CD14-positive monocyte (primary cell): ENCODE measurements around the gene GAP43. TPM values are rescaled to one million over a fixed set of nuclear protein-coding genes. Genes with fewer than 3 reads are reported as not detected.

ENCODE experiments used
- DNase-seq, 3 donors: peaks; one replicate each; pipeline ENCODE4 v3.0.0-alpha.2; 2011 to 2022
- H2AFZ ChIP-seq: 2 replicates; pipeline ENCODE4 v1.6.0; 2012; ENCODE audit warnings: mild to moderate bottlenecking, low read depth, low read length, inconsistent platforms; ENCODE audit not compliant: insufficient read depth, poor library complexity, severe bottlenecking
- H3K27ac ChIP-seq, 2 donors: 1 replicate in 1 of 2; 2 replicates in 1 of 2; pipeline ENCODE4 v1.5.1; 2012 to 2013; ENCODE audit warnings: low read length in 2 of 2, control low read depth in 1 of 2, inconsistent platforms in 1 of 2, low read depth in 1 of 2, mild to moderate bottlenecking in 1 of 2
- H3K27me3 ChIP-seq, 2 donors: one replicate each; pipeline versions ENCODE4 v1.6.0 to v1.6.1; 2011 to 2013; ENCODE audit warnings: low read length in 2 of 2; ENCODE audit not compliant: control insufficient read depth in 2 of 2, insufficient read depth in 2 of 2
- H3K36me3 ChIP-seq, 2 donors: replicated peaks in 1 of 2; 1 replicate in 1 of 2; 2 replicates in 1 of 2; pipeline versions ENCODE4 v1.5.1 to v1.6.1; 2012 to 2013; ENCODE audit warnings: low read length in 2 of 2, control low read depth in 1 of 2, inconsistent platforms in 1 of 2, mild to moderate bottlenecking in 1 of 2; ENCODE audit not compliant: insufficient read depth in 2 of 2, control insufficient read depth in 1 of 2
- H3K4me1 ChIP-seq, 2 donors: 1 replicate in 1 of 2; 2 replicates in 1 of 2; pipeline versions ENCODE4 v1.5.1 to v1.6.1; 2012 to 2013; ENCODE audit warnings: low read length in 2 of 2, control low read depth in 1 of 2, inconsistent platforms in 1 of 2, mild to moderate bottlenecking in 1 of 2, moderate library complexity in 1 of 2; ENCODE audit not compliant: insufficient read depth in 2 of 2, control insufficient read depth in 1 of 2
- H3K4me2 ChIP-seq: replicated peaks from 2 replicates; pipeline ENCODE3; 2012; ENCODE audit warnings: low read length, moderate library complexity, mild to moderate bottlenecking; ENCODE audit not compliant: poor library complexity, severe bottlenecking; ENCODE audit errors: extremely low read depth
- H3K4me3 ChIP-seq, 3 experiments: fragments of 200-600 bp in 1 of 3; sonication (generic) in 1 of 3; replicated peaks in 1 of 3; 1 replicate in 2 of 3; 2 replicates in 1 of 3; pipeline ENCODE4 v1.5.1; 2011 to 2013; ENCODE audit warnings: low read length in 3 of 3, mild to moderate bottlenecking in 3 of 3, control low read depth in 2 of 3, low read depth in 2 of 3, inconsistent platforms in 1 of 3, moderate library complexity in 1 of 3
- H3K79me2 ChIP-seq: 2 replicates; pipeline ENCODE4 v1.6.0; 2012; ENCODE audit warnings: mild to moderate bottlenecking, control low read depth, inconsistent platforms, low read length, moderate library complexity; ENCODE audit not compliant: insufficient read depth
- H3K9ac ChIP-seq: 2 replicates; pipeline ENCODE4 v1.6.0; 2017; ENCODE audit warnings: low read length, mild to moderate bottlenecking; ENCODE audit not compliant: insufficient read depth, poor library complexity, severe bottlenecking
- H3K9me3 ChIP-seq, 2 donors: replicated peaks in 1 of 2; 1 replicate in 1 of 2; 2 replicates in 1 of 2; pipeline versions ENCODE4 v1.5.1 to v1.6.1; 2012 to 2013; ENCODE audit warnings: low read length in 2 of 2, control low read depth in 1 of 2; ENCODE audit not compliant: control insufficient read depth in 1 of 2, insufficient read depth in 1 of 2
- H4K20me1 ChIP-seq: 2 replicates; pipeline ENCODE4 v1.6.0; 2012; ENCODE audit warnings: mild to moderate bottlenecking, low read length, control low read depth, moderate library complexity; ENCODE audit not compliant: insufficient read depth
- H3K27ac Mint-ChIP-seq, 7 donors: one replicate each; pipeline ENCODE4 v1.8.0; 2020; ENCODE audit warnings: mild to moderate bottlenecking in 7 of 7, mixed read lengths in 7 of 7, moderate library complexity in 6 of 7, inconsistent platforms in 2 of 7
- H3K27me3 Mint-ChIP-seq, 3 donors: one replicate each; pipeline ENCODE4 v1.8.0; 2021 to 2022; ENCODE audit warnings: low read depth in 3 of 3, mild to moderate bottlenecking in 3 of 3, mixed read lengths in 3 of 3, moderate library complexity in 3 of 3, inconsistent platforms in 1 of 3
- H3K36me3 Mint-ChIP-seq, 2 donors: one replicate each; pipeline ENCODE4 v1.8.0; 2020; ENCODE audit warnings: mixed read lengths in 2 of 2, inconsistent platforms in 1 of 2, mild to moderate bottlenecking in 1 of 2
- H3K4me1 Mint-ChIP-seq: one replicate; pipeline ENCODE4 v1.8.0; 2020; ENCODE audit warnings: mild to moderate bottlenecking, mixed read lengths
- H3K4me3 Mint-ChIP-seq, 2 donors: one replicate each; pipeline ENCODE4 v1.8.0; 2020; ENCODE audit warnings: mild to moderate bottlenecking in 2 of 2, mixed read lengths in 2 of 2, moderate library complexity in 1 of 2
- H3K9me3 Mint-ChIP-seq, 7 donors: one replicate each; pipeline ENCODE4 v1.8.0; 2020 to 2022; ENCODE audit warnings: mixed read lengths in 7 of 7, mild to moderate bottlenecking in 6 of 7, moderate library complexity in 6 of 7, inconsistent platforms in 2 of 7
- CTCF ChIP-seq: fragments of 200-600 bp; IDR thresholded peaks from one replicate; pipeline ENCODE4 v1.8.0; 2022; ENCODE audit warnings: antibody characterized with exemption, mild to moderate bottlenecking
- WGBS: methylation state at CpG from one replicate; pipeline ENCODE4 v1.1.5; 2013; ENCODE audit warnings: missing lambda C conversion rate; ENCODE audit not compliant: insufficient coverage; 5-methylcytosine and 5-hydroxymethylcytosine counted together
- intact Hi-C, 2 donors: fragments of 100-400 bp; cut with micrococcal nuclease; formaldehyde crosslinking; loops; one replicate each; pipeline versions ENCODE4 v1.15.0 to v1.15.1; 2023
- polyA plus RNA-seq, 3 donors: library from polyadenylated mRNA; depleted of rRNA in 1 of 3; unstranded in 2 of 3; stranded (reverse) in 1 of 3; fragments of 300-500 nt in 2 of 3; fragments of >200 nt in 1 of 3; fragmentation: Illumina TruSeq in 2 of 3; gene quantifications; 1 replicate in 2 of 3; 2 replicates in 1 of 3; pipeline ENCODE4 v1.2.3, GENCODE V29; 2012 to 2021

GAP43 gene
- polyA plus RNA-seq, 3 donors: not detected

- H3K36me3 ChIP-seq: no peaks in the 10 kb centered on the region
- Mint-ChIP-seq H3K27me3 (peaks cover 0 to 3% (median 0%) of the 10 kb centered on the region in 3 donors), H3K4me1 (no peaks in the 10 kb centered on the region), H3K9me3 (peaks cover 0 to 7% (median 0%) of the 10 kb centered on the region in 7 donors), H3K27ac (no peak overlapping the region), H3K4me3 (no peak overlapping the region), H3K36me3 (no peaks in the 10 kb centered on the region)
- no peaks in the 10 kb centered on the region for H4K20me1 ChIP-seq
- no peaks in the 10 kb centered on the region for H3K27me3 ChIP-seq
- no peak overlapping the region for H3K9ac ChIP-seq
- WGBS: 80% methylated on average over 1 of the region's 2 CpGs
- H3K4me1 ChIP-seq: no peaks in the 10 kb centered on the region
- intact Hi-C loops: no loop called here
- TF ChIP-seq CTCF: no peak
- H2AFZ ChIP-seq: no peak overlapping the region
- no peak overlapping the region for H3K4me3 ChIP-seq
- H3K27ac ChIP-seq: no peak overlapping the region
- no peak overlapping the region for H3K4me2 ChIP-seq
- no peak for DNase-seq
- H3K79me2 ChIP-seq: no peaks in the 10 kb centered on the region
- H3K9me3 ChIP-seq: peaks cover 0 to 2% of the 10 kb centered on the region in 2 donors
These were observed 8.1 kb upstream of the GAP43 start for GRCh38 chr3:115615001-115615814.

GRCh38 chr3:115616461-115616860 lies 6.8 kb upstream of the GAP43 start:
- H3K4me3 ChIP-seq: no peak overlapping the region
- TF ChIP-seq CTCF: no peak
- no peaks in the 10 kb centered on the region for H3K36me3 ChIP-seq
- no peaks in the 10 kb centered on the region for H3K27me3 ChIP-seq
- Mint-ChIP-seq H3K4me1 (no peaks in the 10 kb centered on the region), H3K4me3 (no peak overlapping the region), H3K27me3 (peaks cover 0 to 3% (median 0%) of the 10 kb centered on the region in 3 donors), H3K9me3 (peaks cover 0 to 7% (median 0%) of the 10 kb centered on the region in 7 donors), H3K36me3 (no peaks in the 10 kb centered on the region), H3K27ac (no peak overlapping the region)
- peaks cover 0 to 2% of the 10 kb centered on the region in 2 donors for H3K9me3 ChIP-seq
- no peak overlapping the region for H2AFZ ChIP-seq
- no peak overlapping the region for H3K4me2 ChIP-seq
- intact Hi-C loops: no loop called here
- 84% methylated on average over 4 of the region's 4 CpGs for WGBS
- no peaks in the 10 kb centered on the region for H3K79me2 ChIP-seq
- no peak overlapping the region for H3K9ac ChIP-seq
- no peak for DNase-seq
- H3K4me1 ChIP-seq: no peaks in the 10 kb centered on the region
- H3K27ac ChIP-seq: no peak overlapping the region
- no peaks in the 10 kb centered on the region for H4K20me1 ChIP-seq
